Uterus (tissue), 4 donors: ENCODE measurements around the gene ATP2A2. TPM values are rescaled to one million over a fixed set of nuclear protein-coding genes. Genes with fewer than 3 reads are reported as not detected.

Experiments
- DNase-seq, 2 donors: peaks; one replicate each; pipeline ENCODE4 v3.0.0-alpha.2; 2019 to 2020
- H3K27ac ChIP-seq, 2 donors: fragments of 200-600 bp; sonication (generic); 1 replicate in 1 of 2; 2 replicates in 1 of 2; pipeline ENCODE4 v1.5.1; 2016 to 2018
- H3K27me3 ChIP-seq, 2 donors: fragments of 200-600 bp; sonication (generic); one replicate each; pipeline ENCODE4 v1.5.1; 2018 to 2019; ENCODE audit warnings: control low read depth in 1 of 2
- H3K36me3 ChIP-seq, 2 donors: fragments of 200-600 bp; sonication (generic); one replicate each; pipeline ENCODE4 v1.5.1; 2019; ENCODE audit warnings: control low read depth in 1 of 2
- H3K4me1 ChIP-seq, 2 donors: fragments of 200-600 bp; sonication (generic); one replicate each; pipeline ENCODE4 v1.5.1; 2018 to 2019; ENCODE audit warnings: control low read depth in 1 of 2
- H3K4me3 ChIP-seq, 2 donors: fragments of 200-600 bp; sonication (generic); 1 replicate in 1 of 2; 2 replicates in 1 of 2; pipeline ENCODE4 v1.5.1; 2018 to 2019; ENCODE audit warnings: mild to moderate bottlenecking in 1 of 2
- H3K9me3 ChIP-seq, 2 donors: fragments of 200-600 bp; sonication (generic); one replicate each; pipeline ENCODE4 v1.5.1; 2019; ENCODE audit warnings: control low read depth in 1 of 2
- CTCF ChIP-seq, 4 experiments: fragments of 200-600 bp in 2 of 4; fragments of 450-650 bp in 2 of 4; sonication (generic) in 2 of 4; IDR thresholded peaks; one replicate each; pipeline ENCODE4 v1.5.1; 2016 to 2019; ENCODE audit warnings: antibody characterized with exemption in 4 of 4, mild to moderate bottlenecking in 2 of 4, moderate library complexity in 1 of 4
- POLR2A ChIP-seq, 2 donors: fragments of 450-650 bp; IDR thresholded peaks; one replicate each; pipeline ENCODE4 v1.6.1; 2016; ENCODE audit warnings: antibody characterized with exemption in 2 of 2, mild to moderate bottlenecking in 1 of 2, moderate library complexity in 1 of 2
- intact Hi-C: fragments of 100-400 bp; cut with DNase I; formaldehyde crosslinking; loops from one replicate; pipeline ENCODE4 v1.15.1; 2023; ENCODE audit warnings: low total_unique reads
- total RNA-seq, 4 donors: library from RNA; depleted of rRNA in 3 of 4; stranded (reverse); fragments of >200 nt in 3 of 4; gene quantifications; one replicate each; pipeline versions ENCODE4 v1.1.0 to v1.2.4, GENCODE V29; 2014 to 2023
- donor health status: DM: yes; HTN: yes; CAD: no.

The ATP2A2 gene
- total RNA-seq, 4 donors from 2014 or later, result 61.5 to 173 (median 97.9) TPM

GRCh38 chr12:110329710-110330109 lies 48.7 kb downstream of the ATP2A2 start:
- H3K4me1 ChIP-seq, result no peaks in the 10 kb centered on the region
- intact Hi-C loops, result no loop called here
- no peaks in the 10 kb centered on the region for H3K27me3 ChIP-seq
- H3K4me3 ChIP-seq, result no peak overlapping the region
- H3K9me3 ChIP-seq, result no peaks in the 10 kb centered on the region
- no peaks in the 10 kb centered on the region for H3K36me3 ChIP-seq
- DNase-seq, result no peak
- no peak overlapping the region for H3K27ac ChIP-seq
- TF ChIP-seq CTCF (IDR thresholded peaks at IDR 0.05) (no peak), POLR2A (IDR thresholded peaks at IDR 0.05) (no peak)

GRCh38 chr12:110330124-110330523 lies 49.1 kb downstream of the ATP2A2 start:
- intact Hi-C loops, result no loop called here

GRCh38 chr12:110330544-110330943 lies 49.5 kb downstream of the ATP2A2 start:
- no peaks in the 10 kb centered on the region for H3K9me3 ChIP-seq
- TF ChIP-seq POLR2A (IDR thresholded peaks at IDR 0.05) (no peak), CTCF (IDR thresholded peaks at IDR 0.05) (no peak)
- intact Hi-C loops, result no loop called here
- no peak overlapping the region for H3K27ac ChIP-seq
- H3K27me3 ChIP-seq, result no peaks in the 10 kb centered on the region
- no peak overlapping the region for H3K4me3 ChIP-seq
- no peak for DNase-seq
- no peaks in the 10 kb centered on the region for H3K36me3 ChIP-seq
- H3K4me1 ChIP-seq, result no peaks in the 10 kb centered on the region

More at GRCh38 chr12:110330124-110330523, 49.1 kb downstream of the ATP2A2 start:
- H3K36me3 ChIP-seq, result no peaks in the 10 kb centered on the region
- H3K9me3 ChIP-seq, result no peaks in the 10 kb centered on the region
- H3K27me3 ChIP-seq, result no peaks in the 10 kb centered on the region
- DNase-seq, result no peak
- no peak for TF ChIP-seq POLR2A (IDR thresholded peaks at IDR 0.05)
- TF ChIP-seq CTCF (IDR thresholded peaks at IDR 0.05), result no peak
- H3K27ac ChIP-seq, result no peak overlapping the region
- no peak overlapping the region for H3K4me3 ChIP-seq
- H3K4me1 ChIP-seq, result no peaks in the 10 kb centered on the region

- Histone ChIP-seq H3K4me3 (no peak overlapping the region), H3K4me1 (no peaks in the 10 kb centered on the region), H3K27ac (no peak overlapping the region), H3K36me3 (no peaks in the 10 kb centered on the region), H3K9me3 (no peaks in the 10 kb centered on the region), H3K27me3 (no peaks in the 10 kb centered on the region)
- TF ChIP-seq POLR2A (IDR thresholded peaks at IDR 0.05), result no peak
- no peak for TF ChIP-seq CTCF (IDR thresholded peaks at IDR 0.05)
- intact Hi-C loops, result no loop called here
- no peak for DNase-seq
Measured at GRCh38 chr12:110333201-110333600, 52.2 kb downstream of the ATP2A2 start.

GRCh38 chr12:110335481-110336045 lies 54.5 kb downstream of the ATP2A2 start:
- no peak for DNase-seq
- Histone ChIP-seq H3K4me1 (no peaks in the 10 kb centered on the region), H3K27ac (no peak overlapping the region), H3K4me3 (no peak overlapping the region), H3K9me3 (no peaks in the 10 kb centered on the region), H3K27me3 (no peaks in the 10 kb centered on the region), H3K36me3 (no peaks in the 10 kb centered on the region)
- intact Hi-C loops, result no loop called here
- TF ChIP-seq POLR2A (IDR thresholded peaks at IDR 0.05) (no peak), CTCF (IDR thresholded peaks at IDR 0.05) (no peak)
